IMR-90 (cell line): ENCODE results near the gene THADA. TPM values are rescaled to one million over a fixed set of nuclear protein-coding genes. Genes with fewer than 3 reads are reported as not detected.
A peak's percentile ranks its signal among the peaks of the same experiment; 100 is the strongest.

Experiments
- ATAC-seq: fragments of 200-7000 bp; cut with Tn5 transposase; 2 replicates; pipeline ENCODE4 v1.9.1; 2020; ENCODE audit warnings: low read depth, mild to moderate bottlenecking, moderate library complexity
- BruUV-seq: library from RNA; stranded (reverse); fragments of 400-500 nt; replicated peaks from 2 replicates; lab custom pipeline; 2021; lab: Mats Ljungman, UMichigan
- CTCF ChIA-PET: fragments of 300-600 bp; formaldehyde crosslinking; extraction: SDS; loops from one replicate; lab custom pipeline; 2021; ENCODE audit warnings: antibody characterized with exemption; lab: Yijun Ruan, JAX
- POLR2A ChIA-PET: fragments of 300-600 bp; sonication (Branson Sonifier 250); formaldehyde crosslinking; loops from one replicate; lab custom pipeline; 2022; ENCODE audit warnings: antibody characterized with exemption; ENCODE audit not compliant: unreplicated experiment; lab: Charles Lee
- DNase-seq: peaks from one replicate; pipeline ENCODE4 v3.0.0; 2013
- H2AFZ ChIP-seq: replicated peaks from 2 replicates; pipeline ENCODE3; 2013; ENCODE audit warnings: low read length, mild to moderate bottlenecking; ENCODE audit not compliant: poor library complexity
- H2AK5ac ChIP-seq: 2 replicates; pipeline ENCODE4 v1.6.1; 2013; ENCODE audit warnings: low read depth, low read length, inconsistent platforms
- H2AK9ac ChIP-seq: replicated peaks from 2 replicates; pipeline ENCODE3; 2013; ENCODE audit warnings: mild to moderate bottlenecking, low read depth, low read length, moderate library complexity; ENCODE audit not compliant: poor library complexity
- H2BK120ac ChIP-seq: 2 replicates; pipeline ENCODE4 v1.6.1; 2013; ENCODE audit warnings: low read depth, low read length, inconsistent platforms
- H2BK15ac ChIP-seq: 3 replicates; pipeline ENCODE4 v1.6.1; 2013; ENCODE audit warnings: low read depth, low read length, inconsistent platforms
- H2BK20ac ChIP-seq: 2 replicates; pipeline ENCODE4 v1.6.1; 2013; ENCODE audit warnings: low read depth, mild to moderate bottlenecking, inconsistent platforms, low read length, moderate library complexity
- H2BK5ac ChIP-seq: 2 replicates; pipeline ENCODE4 v1.6.1; 2013; ENCODE audit warnings: mild to moderate bottlenecking, low read depth, low read length, inconsistent platforms; ENCODE audit not compliant: poor library complexity, severe bottlenecking
- H3K14ac ChIP-seq: replicated peaks from 2 replicates; pipeline ENCODE4 v1.6.1; 2013; ENCODE audit warnings: low read depth, low read length, inconsistent platforms
- H3K18ac ChIP-seq: 2 replicates; pipeline ENCODE4 v1.6.1; 2013; ENCODE audit warnings: low read depth, low read length, control low read depth
- H3K23ac ChIP-seq: 2 replicates; pipeline ENCODE4 v1.6.1; 2013; ENCODE audit warnings: low read depth, low read length, inconsistent platforms
- H3K27ac ChIP-seq: 2 replicates; pipeline ENCODE4 v1.5.1; 2013; ENCODE audit warnings: mild to moderate bottlenecking, control low read depth, low read length; ENCODE audit not compliant: insufficient read depth
- H3K27me3 ChIP-seq: 2 replicates; pipeline ENCODE4 v1.6.1; 2013; ENCODE audit warnings: low read length; ENCODE audit not compliant: control insufficient read depth, insufficient read depth
- H3K36me3 ChIP-seq: 2 replicates; pipeline ENCODE4 v1.6.1; 2013; ENCODE audit warnings: low read length, mixed read lengths; ENCODE audit not compliant: control insufficient read depth, insufficient read depth
- H3K4ac ChIP-seq: 2 replicates; pipeline ENCODE4 v1.6.1; 2013; ENCODE audit warnings: low read depth, low read length, inconsistent platforms
- H3K4me1 ChIP-seq: 2 replicates; pipeline ENCODE4 v1.6.1; 2013; ENCODE audit warnings: low read length, mixed read lengths; ENCODE audit not compliant: control insufficient read depth, insufficient read depth
- H3K4me2 ChIP-seq: 2 replicates; pipeline ENCODE4 v1.6.1; 2013; ENCODE audit warnings: low read depth, mild to moderate bottlenecking, control low read depth, low read length, moderate library complexity
- H3K4me3 ChIP-seq: 2 replicates; pipeline ENCODE4 v1.5.1; 2013; ENCODE audit warnings: low read depth, mild to moderate bottlenecking, control low read depth, low read length, moderate library complexity; ENCODE audit not compliant: insufficient read depth
- H3K56ac ChIP-seq: 2 replicates; pipeline ENCODE4 v1.6.1; 2013; ENCODE audit warnings: low read length, inconsistent platforms; ENCODE audit not compliant: insufficient read depth; ENCODE audit errors: extremely low read depth
- H3K79me1 ChIP-seq, 2 experiments: 2 replicates each; pipeline ENCODE4 v1.6.1; 2013; ENCODE audit warnings: low read length in 2 of 2, inconsistent platforms in 1 of 2, low read depth in 1 of 2
- H3K9ac ChIP-seq: 2 replicates; pipeline ENCODE4 v1.6.1; 2013; ENCODE audit warnings: low read depth, low read length, control low read depth
- H3K9me1 ChIP-seq: 2 replicates; pipeline ENCODE4 v1.6.1; 2013; ENCODE audit warnings: low read length, inconsistent platforms; ENCODE audit not compliant: insufficient read depth
- H3K9me3 ChIP-seq: 2 replicates; pipeline ENCODE4 v1.6.1; 2013; ENCODE audit warnings: low read length; ENCODE audit not compliant: control insufficient read depth, insufficient read depth
- H4K20me1 ChIP-seq: 2 replicates; pipeline ENCODE4 v1.6.1; 2013; ENCODE audit warnings: low read length, inconsistent platforms; ENCODE audit not compliant: insufficient read depth
- H4K5ac ChIP-seq: 2 replicates; pipeline ENCODE4 v1.6.1; 2013; ENCODE audit warnings: mild to moderate bottlenecking, low read depth, low read length, control low read depth
- H4K8ac ChIP-seq, 2 experiments: 2 replicates each; pipeline ENCODE4 v1.6.1; 2013; ENCODE audit warnings: low read depth in 2 of 2, low read length in 2 of 2, control low read depth in 1 of 2, inconsistent platforms in 1 of 2
- H4K91ac ChIP-seq: 2 replicates; pipeline ENCODE4 v1.6.1; 2013; ENCODE audit warnings: low read depth, low read length, inconsistent platforms; ENCODE audit not compliant: insufficient read depth
- MXI1 ChIP-seq: IDR thresholded peaks from 2 replicates; pipeline ENCODE4 v1.6.1; 2012; ENCODE audit warnings: low read depth, mild to moderate bottlenecking, low read length, moderate library complexity, borderline replicate concordance
- POLR2A ChIP-seq: IDR thresholded peaks from 2 replicates; pipeline ENCODE4 v1.6.1; 2012; ENCODE audit warnings: mild to moderate bottlenecking, low read depth, low read length
- WGBS, 2 experiments: methylation state at CpG; one replicate each; pipeline versions ENCODE4 v1.1.5 to v1.1.7; 2013; ENCODE audit warnings: missing lambda C conversion rate in 2 of 2; ENCODE audit not compliant: insufficient read length in 1 of 2; ENCODE audit errors: extremely low coverage in 2 of 2; 5-methylcytosine and 5-hydroxymethylcytosine counted together
- dilution Hi-C: fragments of 300-500 bp; cut with HindIII; formaldehyde crosslinking; loops from one replicate; pipeline ENCODE4 v1.14.3; 2018; ENCODE audit warnings: low sequenced_read_pairs; ENCODE audit not compliant: unreplicated experiment
- in situ Hi-C: fragments of 300-500 bp; cut with MboI; formaldehyde crosslinking; loops from 3 replicates; pipeline ENCODE4 v1.14.3; 2019; ENCODE audit warnings: low sequenced_read_pairs, inconsistent platforms, mixed read lengths
- intact Hi-C: fragments of 100-400 bp; cut with micrococcal nuclease; formaldehyde crosslinking; loops from 2 replicates; pipeline ENCODE4 v1.10.0; 2022
- polyA plus RNA-seq, 3 experiments: library from polyadenylated mRNA; depleted of rRNA; stranded (reverse); fragments of >200 nt; gene quantifications; 2 replicates each; pipeline ENCODE4 v1.2.3, GENCODE V29; 2012; ENCODE audit warnings: low replicate concordance in 1 of 3
- total RNA-seq: library from RNA; depleted of rRNA; stranded (reverse); fragments of >200 nt; gene quantifications from 2 replicates; pipeline ENCODE4 v1.2.3, GENCODE V29; 2012
- TF ChIP-seq, protein P1 (sequence below): conservative IDR thresholded peaks from 2 replicates; pipeline ENCODE4 v1.5.1; 2012; ENCODE audit warnings: mild to moderate bottlenecking, low read depth, low read length, improper control_type of control experiment

THADA gene
- total and polyA plus RNA-seq, 2 of the 4 experiments (the other 2 are of a cell fraction): 10.5 to 21.3 TPM

DNA sequence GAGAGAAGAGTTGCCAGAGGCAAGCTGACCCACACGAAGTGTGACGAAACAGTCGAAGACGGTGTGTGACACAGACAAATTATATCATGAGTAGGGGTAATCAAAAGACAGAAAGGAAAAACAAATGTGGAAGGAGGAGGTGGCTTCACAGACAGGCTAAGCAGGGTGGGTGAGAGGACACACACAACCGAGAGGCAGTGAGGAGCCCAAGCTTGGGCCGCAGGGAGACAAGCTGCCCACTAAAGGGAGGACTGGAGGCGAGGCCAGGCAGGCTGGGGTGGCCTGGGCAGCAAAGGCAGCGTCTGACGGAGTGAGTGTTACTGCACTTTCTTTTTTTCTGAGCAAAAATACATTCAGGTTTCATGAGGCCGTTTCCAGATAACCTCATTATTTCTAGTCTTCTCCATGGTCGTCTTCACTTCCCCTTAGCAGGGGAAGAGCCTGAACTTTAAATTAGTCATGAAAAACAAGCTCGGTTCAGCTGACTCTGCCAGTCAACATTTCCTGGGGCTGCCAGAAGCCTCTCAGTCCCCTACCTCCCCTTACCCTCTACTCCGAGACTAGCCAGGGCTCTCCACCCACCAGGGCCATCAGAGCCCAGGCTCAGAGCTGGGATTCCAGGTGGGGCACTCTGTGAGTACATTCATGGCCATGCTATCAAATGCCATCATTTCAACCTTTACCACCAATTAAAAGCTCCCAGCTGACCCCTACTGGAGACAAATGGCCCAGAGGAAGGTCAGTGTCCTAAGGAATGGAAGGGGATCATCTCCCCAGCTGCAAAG is 355.7 kb downstream of the THADA start:
- WGBS, 2 experiments: 78% methylated on average over 3 of the region's 13 CpGs; no CpG with 5 or more reads in 1 of the 2 experiments
- dilution Hi-C loops: no loop called here
- Histone ChIP-seq H3K9ac (no peak overlapping the region), H2AFZ (no peak overlapping the region), H3K14ac (no peak overlapping the region), H2AK5ac (no peak overlapping the region), H4K8ac (no peak overlapping the region), H3K9me1 (no peaks in the 10 kb centered on the region), H2AK9ac (no peak overlapping the region), H3K23ac (no peak overlapping the region), H4K5ac (no peak overlapping the region), H2BK120ac (no peak overlapping the region), H2BK20ac (no peak overlapping the region), H3K4me1 (no peaks in the 10 kb centered on the region), H3K4ac (no peak overlapping the region), H3K18ac (no peak overlapping the region), H3K56ac (no peak overlapping the region), H3K9me3 (no peaks in the 10 kb centered on the region), H3K4me2 (no peak overlapping the region), H4K91ac (no peak overlapping the region), H3K79me1 (no peaks in the 10 kb centered on the region), H2BK5ac (no peak overlapping the region), H3K4me3 (no peak overlapping the region), H3K27ac (no peak overlapping the region), H2BK15ac (no peak overlapping the region), H4K20me1 (no peaks in the 10 kb centered on the region; the same call in 1 of the 2 replicates), H3K27me3 (no peaks in the 10 kb centered on the region), H3K36me3 (no peaks in the 10 kb centered on the region)
- intact Hi-C loops: no loop called here
- DNase-seq (no peak), ATAC-seq (no peak)
- in situ Hi-C loops: loop anchor here (10.0 kb wide), 1 partner anchor 385 kb away; no protein-coding TSS in a partner anchor
- TF ChIP-seq POLR2A (no peak), MXI1 (no peak)
- TF ChIP-seq, protein P1, sequence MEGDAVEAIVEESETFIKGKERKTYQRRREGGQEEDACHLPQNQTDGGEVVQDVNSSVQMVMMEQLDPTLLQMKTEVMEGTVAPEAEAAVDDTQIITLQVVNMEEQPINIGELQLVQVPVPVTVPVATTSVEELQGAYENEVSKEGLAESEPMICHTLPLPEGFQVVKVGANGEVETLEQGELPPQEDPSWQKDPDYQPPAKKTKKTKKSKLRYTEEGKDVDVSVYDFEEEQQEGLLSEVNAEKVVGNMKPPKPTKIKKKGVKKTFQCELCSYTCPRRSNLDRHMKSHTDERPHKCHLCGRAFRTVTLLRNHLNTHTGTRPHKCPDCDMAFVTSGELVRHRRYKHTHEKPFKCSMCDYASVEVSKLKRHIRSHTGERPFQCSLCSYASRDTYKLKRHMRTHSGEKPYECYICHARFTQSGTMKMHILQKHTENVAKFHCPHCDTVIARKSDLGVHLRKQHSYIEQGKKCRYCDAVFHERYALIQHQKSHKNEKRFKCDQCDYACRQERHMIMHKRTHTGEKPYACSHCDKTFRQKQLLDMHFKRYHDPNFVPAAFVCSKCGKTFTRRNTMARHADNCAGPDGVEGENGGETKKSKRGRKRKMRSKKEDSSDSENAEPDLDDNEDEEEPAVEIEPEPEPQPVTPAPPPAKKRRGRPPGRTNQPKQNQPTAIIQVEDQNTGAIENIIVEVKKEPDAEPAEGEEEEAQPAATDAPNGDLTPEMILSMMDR: 0 out of 2 replicates have a peak, but pooled peaks have one; percentile 6
- BruUV-seq: no TSS peak
- ChIA-PET CTCF (interaction anchor here (0.6 to 1.4 kb wide), 2 partner anchors 11 to 289 kb away, joined by 4 to 5 read pairs; no protein-coding TSS in a partner anchor), POLR2A (no interaction called here)
